Measurements from ENCODE around the gene CBY3. TPM values are rescaled to one million over a fixed set of nuclear protein-coding genes. Genes with fewer than 3 reads are reported as not detected.
"Not testable (repeated sequence)": the region's sequence is repeated elsewhere in the genome, so short reads cannot be mapped to it uniquely, and the experiment has no call there.

The CBY3 gene
- total and polyA plus RNA-seq, 2 experiments from 2014 or later: 0.18 TPM; not detected in 1

- no peaks in the 10 kb centered on the region for H3K27me3 ChIP-seq
- H3K27ac ChIP-seq: no peak overlapping the region
- peak; percentile 57 to 66 for DNase-seq (ENCODE audit: low read depth in 1 of 2, low spot score in 1 of 2)
- no peak overlapping the region for H3K4me3 ChIP-seq
- no peaks in the 10 kb centered on the region for H3K36me3 ChIP-seq
- TF ChIP-seq CTCF (IDR thresholded peaks at IDR 0.05; ENCODE audit: low read depth, low read length): peak; percentile 87
- H3K9me3 ChIP-seq (ENCODE audit: low read depth): no peaks in the 10 kb centered on the region
- H3K4me1 ChIP-seq (ENCODE audit: low read depth): no peaks in the 10 kb centered on the region
Measured at GRCh38 chr5:179668391-179668790, 12.4 kb downstream of the CBY3 start.

- not testable (repeated sequence) for DNase-seq (ENCODE audit: low read depth in 1 of 2, low spot score in 1 of 2)
Measured at GRCh38 chr5:179661647-179662046, 19.2 kb downstream of the CBY3 start.

GRCh38 chr5:179658179-179658856, 22.5 kb downstream of the CBY3 start:
- peak in 1 of 2 donors; percentile 66 for DNase-seq (ENCODE audit: low read depth in 1 of 2, low spot score in 1 of 2)
- H3K27me3 ChIP-seq; H3K36me3 ChIP-seq; H3K4me1 ChIP-seq (ENCODE audit: low read depth); H3K27ac ChIP-seq; H3K9me3 ChIP-seq (ENCODE audit: low read depth): not testable (repeated sequence)
- H3K4me3 ChIP-seq: peak overlapping the region; percentile 39

More at GRCh38 chr5:179661647-179662046, 19.2 kb downstream of the CBY3 start:
- H3K27ac ChIP-seq; H3K27me3 ChIP-seq; H3K9me3 ChIP-seq (ENCODE audit: low read depth); H3K4me1 ChIP-seq (ENCODE audit: low read depth); H3K4me3 ChIP-seq; H3K36me3 ChIP-seq: not testable (repeated sequence)

DNA sequence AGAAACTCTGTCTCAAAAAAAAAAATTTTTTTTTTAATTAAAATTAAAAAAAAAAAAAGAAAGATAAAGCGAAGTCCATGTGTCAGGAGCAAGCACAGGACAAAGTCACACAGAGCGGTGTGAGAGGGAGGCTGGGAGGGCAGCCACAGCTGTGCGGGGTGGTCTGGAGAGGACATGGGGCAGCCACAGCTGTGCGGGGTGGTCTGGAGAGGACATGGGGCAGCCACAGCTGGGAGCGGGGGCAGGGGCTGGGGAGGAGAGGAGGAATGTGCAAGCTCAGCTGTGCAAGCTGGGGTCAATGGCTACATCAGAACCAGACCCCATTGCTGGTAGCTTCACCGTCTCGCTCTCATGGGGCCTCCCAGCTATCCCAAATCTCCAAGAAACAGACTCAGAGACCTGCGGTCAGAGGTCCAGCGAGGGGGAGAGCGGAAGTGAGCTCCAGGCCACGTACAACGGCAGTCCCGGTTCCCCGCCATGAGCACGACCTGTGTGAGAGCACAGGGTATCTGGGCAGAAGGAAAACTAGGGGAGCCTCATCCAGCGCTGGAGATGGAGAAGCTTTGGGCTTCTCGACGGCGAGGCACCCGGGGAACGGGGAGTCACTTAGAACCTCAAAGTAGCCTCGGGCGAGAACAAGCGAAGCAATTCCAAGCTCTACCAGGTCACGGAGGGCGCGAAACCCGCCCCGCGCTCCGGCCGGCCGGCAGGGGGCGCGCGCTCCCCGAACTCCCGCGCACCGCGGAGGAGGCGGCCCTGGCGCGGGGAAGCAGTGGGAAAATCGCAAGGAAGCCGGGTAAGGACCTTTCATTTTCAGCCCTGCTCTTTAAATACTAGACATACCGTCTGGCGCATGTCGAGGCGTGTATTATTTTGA, 23.3 kb downstream of the CBY3 start:
- H3K9me3 ChIP-seq (ENCODE audit: low read depth); H3K27ac ChIP-seq; DNase-seq (ENCODE audit: low read depth in 1 of 2, low spot score in 1 of 2); H3K36me3 ChIP-seq; H3K27me3 ChIP-seq; H3K4me1 ChIP-seq (ENCODE audit: low read depth); H3K4me3 ChIP-seq: not testable (repeated sequence)

GRCh38 chr5:179653135-179653534, 27.7 kb downstream of the CBY3 start:
- H3K9me3 ChIP-seq (ENCODE audit: low read depth); H3K27me3 ChIP-seq; H3K27ac ChIP-seq; H3K4me1 ChIP-seq (ENCODE audit: low read depth); DNase-seq (ENCODE audit: low read depth in 1 of 2, low spot score in 1 of 2); H3K36me3 ChIP-seq; H3K4me3 ChIP-seq: not testable (repeated sequence)

DNA sequence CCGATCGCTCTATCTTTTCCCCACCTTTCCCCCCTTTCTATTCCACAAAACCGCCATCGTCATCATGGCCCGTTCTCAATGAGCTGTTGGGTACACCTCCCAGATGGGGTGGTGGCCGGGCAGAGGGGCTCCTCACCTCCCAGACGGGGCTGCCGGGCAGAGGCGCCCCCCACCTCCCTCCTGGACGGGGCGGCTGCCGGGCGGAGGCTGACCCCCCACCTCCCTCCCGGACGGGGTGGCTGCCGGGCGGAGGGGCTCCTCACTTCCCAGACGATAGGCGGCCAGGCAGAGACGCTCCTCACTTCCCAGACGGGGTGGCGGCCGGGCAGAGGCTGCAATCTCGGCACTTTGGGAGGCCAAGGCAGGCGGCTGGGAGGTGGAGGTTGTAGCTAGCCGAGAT, 30.6 kb downstream of the CBY3 start:
- not testable (repeated sequence) for DNase-seq (ENCODE audit: low read depth in 1 of 2, low spot score in 1 of 2); H3K4me3 ChIP-seq; H3K4me1 ChIP-seq (ENCODE audit: low read depth); H3K36me3 ChIP-seq; H3K27ac ChIP-seq; H3K9me3 ChIP-seq (ENCODE audit: low read depth); H3K27me3 ChIP-seq

DNA sequence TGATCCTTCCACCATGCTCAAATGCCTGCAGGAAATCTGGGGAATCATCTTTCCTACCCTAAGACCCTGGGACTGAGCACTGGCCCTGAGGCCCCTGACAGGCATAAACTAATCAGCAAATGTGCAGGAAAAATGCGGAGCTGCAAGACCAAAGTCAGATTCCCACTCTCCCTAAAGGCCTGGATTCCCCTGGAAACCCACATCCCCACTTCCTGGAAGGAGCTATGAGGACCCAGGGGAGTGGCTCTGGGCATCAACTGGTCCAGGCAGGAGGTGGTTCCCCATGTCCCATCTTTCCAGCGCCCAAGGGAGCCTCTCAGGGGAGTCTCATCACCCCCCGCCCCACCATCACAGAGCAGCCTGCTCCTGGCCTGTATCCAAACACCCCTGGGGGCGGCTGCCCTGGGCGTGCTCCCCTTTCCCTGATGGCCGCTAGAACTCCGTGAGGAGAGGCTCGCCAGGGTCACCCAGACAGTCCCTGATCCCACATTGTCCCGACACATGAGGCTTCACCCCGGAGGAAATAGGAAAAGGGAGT, 31.6 kb downstream of the CBY3 start:
- not testable (repeated sequence) for DNase-seq (ENCODE audit: low read depth in 1 of 2, low spot score in 1 of 2); H3K27ac ChIP-seq; H3K4me3 ChIP-seq; H3K4me1 ChIP-seq (ENCODE audit: low read depth); H3K9me3 ChIP-seq (ENCODE audit: low read depth); H3K36me3 ChIP-seq; H3K27me3 ChIP-seq

GRCh38 chr5:179648410-179648809, 32.4 kb downstream of the CBY3 start:
- Histone ChIP-seq H3K36me3 (no peaks in the 10 kb centered on the region), H3K27me3 (no peaks in the 10 kb centered on the region), H3K4me3 (no peak overlapping the region), H3K4me1 (ENCODE audit: low read depth) (no peaks in the 10 kb centered on the region), H3K27ac (no peak overlapping the region), H3K9me3 (ENCODE audit: low read depth) (no peaks in the 10 kb centered on the region)
- DNase-seq (ENCODE audit: low read depth in 1 of 2, low spot score in 1 of 2): no peak
- no peak for TF ChIP-seq CTCF (IDR thresholded peaks at IDR 0.05; ENCODE audit: low read depth, low read length)

GRCh38 chr5:179644766-179645165, 36.1 kb downstream of the CBY3 start:
- H3K4me1 ChIP-seq (ENCODE audit: low read depth); H3K36me3 ChIP-seq; H3K4me3 ChIP-seq; DNase-seq (ENCODE audit: low read depth in 1 of 2, low spot score in 1 of 2); H3K27ac ChIP-seq; H3K27me3 ChIP-seq; H3K9me3 ChIP-seq (ENCODE audit: low read depth): not testable (repeated sequence)

DNA sequence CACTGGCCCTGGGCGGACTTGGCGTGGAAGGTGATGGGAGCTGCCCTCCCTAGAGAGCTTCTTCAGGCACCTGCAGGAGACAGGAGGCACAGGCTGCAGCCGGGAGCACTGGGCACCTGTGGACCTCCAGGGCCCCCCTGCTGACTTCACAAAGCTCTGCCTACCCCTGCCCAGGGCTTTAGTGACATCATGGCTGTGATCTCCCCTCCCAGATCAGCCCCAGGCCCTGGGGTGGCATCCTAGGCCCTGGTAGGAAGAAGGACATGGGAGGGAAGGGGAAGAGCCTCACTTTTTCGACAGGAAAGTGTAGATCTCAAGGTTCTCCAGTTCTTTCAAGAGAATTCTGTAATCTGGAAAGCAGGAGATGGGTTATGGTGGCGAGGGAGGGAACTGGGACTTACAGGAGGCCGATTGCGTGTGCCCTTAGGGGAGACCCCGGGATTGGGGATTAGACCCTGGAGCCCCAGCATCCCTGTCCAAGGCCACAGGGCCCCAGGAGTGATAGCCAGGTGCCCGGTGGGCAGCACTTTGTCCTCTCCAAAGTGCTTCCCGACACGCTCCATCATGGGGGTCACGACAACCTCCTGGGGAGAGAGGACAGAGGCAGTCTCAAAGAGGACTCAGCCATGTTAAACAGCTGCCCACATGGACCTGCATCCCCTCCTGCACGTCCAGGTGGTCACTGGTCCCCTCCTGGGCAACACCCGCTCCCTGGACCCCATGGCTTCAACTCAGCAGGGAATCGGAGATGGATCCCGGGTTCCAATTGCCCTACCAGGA, 37.5 kb downstream of the CBY3 start:
- not testable (repeated sequence) for H3K9me3 ChIP-seq (ENCODE audit: low read depth); H3K27me3 ChIP-seq; H3K4me3 ChIP-seq; H3K36me3 ChIP-seq; DNase-seq (ENCODE audit: low read depth in 1 of 2, low spot score in 1 of 2); H3K27ac ChIP-seq; H3K4me1 ChIP-seq (ENCODE audit: low read depth)

- not testable (repeated sequence) for H3K36me3 ChIP-seq; H3K4me3 ChIP-seq; H3K27ac ChIP-seq; H3K9me3 ChIP-seq (ENCODE audit: low read depth); H3K4me1 ChIP-seq (ENCODE audit: low read depth); H3K27me3 ChIP-seq; DNase-seq (ENCODE audit: low read depth in 1 of 2, low spot score in 1 of 2)
Measured at GRCh38 chr5:179642626-179643025, 38.2 kb downstream of the CBY3 start.

Data from cardiac muscle cell (in vitro differentiated cells and primary cell).